GM21737 (cell line): ENCODE measurements around the gene KHDRBS2.

Source experiments
- ATAC-seq: cut with Tn5 transposase; IDR thresholded peaks from one replicate; pipeline ENCODE4 v1.9.1; 2021; ENCODE audit warnings: mild to moderate bottlenecking, moderate library complexity; ENCODE audit not compliant: unreplicated experiment

Gene KHDRBS2

DNA sequence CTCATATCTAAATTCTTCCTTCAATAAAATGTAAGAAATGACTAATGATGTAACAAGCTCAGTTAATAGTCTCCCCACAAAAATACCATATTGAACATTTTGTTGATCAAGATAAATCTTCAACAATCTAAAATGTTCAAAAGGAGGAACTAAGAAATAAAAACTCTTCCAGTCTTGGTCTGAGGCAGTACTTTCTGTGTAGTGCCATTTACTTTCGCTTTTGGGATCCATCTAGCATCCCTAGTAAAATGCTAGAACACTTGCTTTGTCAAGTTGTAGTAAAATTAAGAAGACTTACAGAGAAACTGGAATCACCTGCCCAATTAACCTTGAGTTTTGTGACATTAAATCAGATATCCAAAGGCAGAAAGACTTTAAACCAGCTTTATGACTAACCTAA, 246.4 kb downstream of the KHDRBS2 start:
- no peak for ATAC-seq

DNA sequence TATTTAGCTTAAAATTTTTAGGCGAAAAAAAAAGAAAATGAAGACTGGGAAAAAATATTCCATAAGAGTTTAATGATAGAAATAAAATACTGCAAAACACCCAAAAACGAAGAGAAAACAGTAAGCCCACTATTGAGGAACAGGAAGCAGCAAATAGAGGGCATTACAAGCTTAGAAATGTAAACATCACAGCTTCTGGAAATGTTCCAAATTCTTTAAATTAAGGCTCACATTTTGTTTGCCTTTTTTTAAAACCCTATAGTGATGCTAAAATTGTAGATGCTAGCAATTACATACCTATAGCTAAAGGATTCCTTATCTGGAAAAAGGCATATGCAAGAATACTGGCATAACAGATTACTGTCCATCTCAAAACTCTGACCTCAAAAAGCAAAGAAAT, 248.6 kb downstream of the KHDRBS2 start:
- no peak for ATAC-seq

DNA sequence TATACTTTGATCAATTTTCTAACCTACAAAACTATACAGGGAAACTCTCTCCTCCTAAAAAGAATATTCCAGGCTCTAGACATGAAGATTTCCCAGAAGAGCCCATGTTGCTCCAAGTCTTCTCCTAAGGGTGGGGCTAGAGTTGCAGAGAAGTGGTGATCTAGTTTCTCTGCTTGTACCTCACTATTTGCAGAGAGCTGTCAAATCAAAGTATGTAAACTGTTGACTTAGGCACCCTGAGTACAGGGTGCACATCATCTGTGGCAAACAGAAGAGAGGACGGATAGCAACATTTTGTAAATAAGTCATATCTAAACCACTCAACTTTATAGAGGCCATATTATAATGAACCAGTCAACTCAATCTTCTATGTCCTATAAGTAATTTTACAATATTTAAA, 250.1 kb downstream of the KHDRBS2 start:
- no peak for ATAC-seq

DNA sequence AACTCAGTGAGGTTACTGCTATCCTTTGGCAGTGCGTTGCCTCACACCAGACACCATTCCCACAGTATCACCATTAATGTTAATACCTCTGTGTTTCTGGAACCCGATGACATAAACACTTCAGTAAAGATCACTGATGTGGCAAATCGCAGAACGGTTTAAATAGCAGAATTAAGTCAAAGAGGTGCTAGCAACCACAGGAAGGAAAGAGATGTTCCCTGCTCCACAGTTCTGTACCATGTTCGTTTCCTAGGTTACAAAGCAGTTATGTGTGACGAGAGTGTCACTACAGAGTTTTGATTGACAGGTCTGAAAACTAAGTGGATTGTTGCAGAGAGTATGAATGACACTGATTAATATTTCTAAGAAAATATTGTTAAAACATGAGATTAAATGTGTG, 272.3 kb downstream of the KHDRBS2 start:
- ATAC-seq: no peak

DNA sequence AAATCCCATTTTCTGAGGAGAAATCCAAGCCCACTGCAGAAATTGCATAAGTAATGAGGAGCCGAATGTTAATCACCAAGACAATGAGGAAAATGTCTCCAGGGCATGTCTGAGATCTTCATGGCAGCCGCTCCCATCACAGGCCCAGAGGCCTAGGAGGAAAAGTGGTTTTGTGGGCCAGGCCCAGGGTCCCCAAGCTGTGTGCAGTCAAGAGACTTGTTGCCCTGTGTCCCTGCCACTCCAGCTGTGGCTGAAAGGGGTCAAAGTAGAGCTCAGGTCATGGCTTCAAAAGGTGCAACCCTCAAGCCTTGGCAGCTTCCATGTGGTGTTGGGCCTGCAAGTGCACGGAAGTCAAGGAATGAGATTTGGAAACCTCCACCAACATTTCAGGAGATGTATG, 276.6 kb downstream of the KHDRBS2 start:
- no peak for ATAC-seq

- no peak for ATAC-seq
Measured at GRCh38 chr6:61989616-61990015, 296.4 kb downstream of the KHDRBS2 start.

DNA sequence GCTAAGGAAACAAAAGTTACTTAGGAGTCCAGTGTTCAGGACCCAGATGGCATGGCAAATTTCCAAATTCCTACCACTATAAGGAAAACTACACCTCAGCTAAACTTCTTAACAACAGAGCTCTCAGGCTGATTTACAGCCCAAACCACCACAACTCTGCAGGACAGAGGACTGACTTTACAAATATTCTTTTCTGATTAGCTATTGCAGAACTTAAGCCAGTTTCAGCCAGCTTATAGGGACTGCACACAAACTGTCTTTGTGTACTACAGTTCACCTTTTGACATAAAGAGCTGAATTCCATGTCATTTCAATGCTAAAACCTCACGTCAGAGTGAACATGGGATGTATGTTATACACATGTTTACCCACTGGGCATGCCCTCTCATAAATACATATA, 305.4 kb downstream of the KHDRBS2 start:
- ATAC-seq: no peak

DNA sequence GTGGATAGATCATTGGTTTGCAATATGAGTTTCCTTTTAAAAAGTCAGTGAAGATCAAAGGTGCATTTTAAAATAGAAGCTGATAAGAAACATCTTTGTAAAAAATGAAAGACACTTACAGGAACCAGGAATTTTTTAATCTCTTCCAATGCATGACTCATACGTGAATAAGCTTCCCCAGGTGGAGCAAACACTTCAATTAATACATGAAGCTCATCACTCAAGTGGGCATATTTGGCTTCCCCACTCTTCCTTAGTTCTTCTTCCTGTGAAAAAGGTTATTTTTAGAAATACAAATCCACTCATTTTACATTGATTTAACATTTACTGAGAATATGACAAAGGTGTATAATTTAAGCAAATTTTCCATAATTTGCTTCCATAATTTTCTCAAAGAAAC, 308.1 kb downstream of the KHDRBS2 start:
- ATAC-seq: no peak

DNA sequence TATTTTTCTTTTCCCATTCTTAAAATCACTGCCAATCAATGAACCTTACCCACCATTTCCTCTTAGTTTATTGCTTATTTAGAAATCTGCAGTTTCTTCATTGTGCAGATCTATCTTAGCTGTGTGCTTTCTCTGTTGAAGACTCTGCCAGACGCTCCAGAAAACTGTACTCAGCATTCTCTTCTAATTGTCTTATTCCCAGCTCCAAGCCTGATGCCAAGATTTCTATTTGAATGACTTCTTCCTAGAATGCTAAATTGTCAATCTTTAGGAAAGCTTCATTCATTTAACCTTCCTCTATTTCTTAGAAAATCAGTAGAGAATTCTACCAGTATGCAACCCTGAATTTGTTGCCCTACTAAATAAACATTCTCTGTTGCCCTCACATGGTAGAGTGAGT, 308.9 kb downstream of the KHDRBS2 start:
- ATAC-seq: no peak

GRCh38 chr6:61959196-61959595, 326.8 kb downstream of the KHDRBS2 start:
- ATAC-seq: no peak

DNA sequence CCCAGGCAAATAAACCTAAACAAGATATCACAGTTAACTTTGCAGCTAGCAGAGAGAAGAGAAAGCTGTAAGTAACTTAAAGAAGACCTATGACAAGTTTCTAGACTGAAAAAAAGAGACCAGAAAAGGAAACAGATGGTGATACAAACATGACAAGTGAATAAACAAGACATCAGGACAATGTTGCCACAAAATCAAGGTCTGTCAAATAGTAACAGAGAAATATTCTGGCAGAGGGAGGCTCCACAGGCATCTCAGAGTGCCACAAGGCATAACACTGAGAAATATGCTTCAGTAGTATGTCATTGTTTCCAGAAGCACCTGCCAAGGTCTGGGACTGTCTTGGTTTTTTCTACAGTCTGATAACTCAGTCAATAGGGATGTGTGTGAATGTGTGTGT, 332.2 kb downstream of the KHDRBS2 start:
- no peak for ATAC-seq

- ATAC-seq: no peak
Measured at GRCh38 chr6:61951586-61951985, 334.4 kb downstream of the KHDRBS2 start.

- ATAC-seq: no peak
Measured at GRCh38 chr6:61950811-61951210, 335.2 kb downstream of the KHDRBS2 start.

DNA sequence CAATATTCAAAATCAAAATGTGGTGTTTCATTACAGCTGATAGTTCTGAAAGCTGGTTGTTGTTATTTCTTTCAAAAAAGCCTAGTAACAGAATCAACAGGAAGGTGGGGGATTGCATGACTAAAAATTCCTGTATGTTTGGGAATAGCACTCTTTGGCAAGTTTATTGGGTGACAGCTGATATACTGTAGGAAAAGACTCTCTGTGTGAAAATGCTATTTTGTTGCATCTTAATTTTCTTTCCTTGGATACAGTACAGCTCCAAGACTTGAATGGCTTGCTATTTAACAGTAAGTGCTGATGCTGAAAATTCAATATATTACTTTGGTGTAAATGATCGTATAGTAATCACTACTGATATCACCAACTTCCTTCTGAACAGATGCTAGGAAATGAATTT, 336.1 kb downstream of the KHDRBS2 start:
- no peak for ATAC-seq

DNA sequence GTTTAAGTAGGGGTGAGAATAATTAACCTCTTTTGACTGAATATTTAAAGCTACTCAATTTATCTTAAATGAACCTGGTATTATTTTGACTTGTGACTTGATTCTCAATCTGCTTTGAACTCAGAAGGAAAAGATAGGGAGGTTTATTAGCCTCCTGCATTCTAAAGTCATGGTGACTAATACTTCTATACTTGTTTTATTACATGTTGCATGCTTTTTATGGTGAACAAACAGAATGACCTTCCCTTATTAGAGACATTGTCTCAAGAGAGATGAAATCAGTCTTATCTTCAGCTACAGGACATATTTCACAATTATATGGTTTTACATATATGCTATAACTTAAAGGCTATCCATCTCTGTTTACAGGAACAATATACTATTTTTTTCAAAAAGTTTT, 336.9 kb downstream of the KHDRBS2 start:
- no peak for ATAC-seq

GRCh38 chr6:61947311-61947947, 338.6 kb downstream of the KHDRBS2 start:
- ATAC-seq: no peak

GRCh38 chr6:61940919-61941318, 345.1 kb downstream of the KHDRBS2 start:
- no peak for ATAC-seq

DNA sequence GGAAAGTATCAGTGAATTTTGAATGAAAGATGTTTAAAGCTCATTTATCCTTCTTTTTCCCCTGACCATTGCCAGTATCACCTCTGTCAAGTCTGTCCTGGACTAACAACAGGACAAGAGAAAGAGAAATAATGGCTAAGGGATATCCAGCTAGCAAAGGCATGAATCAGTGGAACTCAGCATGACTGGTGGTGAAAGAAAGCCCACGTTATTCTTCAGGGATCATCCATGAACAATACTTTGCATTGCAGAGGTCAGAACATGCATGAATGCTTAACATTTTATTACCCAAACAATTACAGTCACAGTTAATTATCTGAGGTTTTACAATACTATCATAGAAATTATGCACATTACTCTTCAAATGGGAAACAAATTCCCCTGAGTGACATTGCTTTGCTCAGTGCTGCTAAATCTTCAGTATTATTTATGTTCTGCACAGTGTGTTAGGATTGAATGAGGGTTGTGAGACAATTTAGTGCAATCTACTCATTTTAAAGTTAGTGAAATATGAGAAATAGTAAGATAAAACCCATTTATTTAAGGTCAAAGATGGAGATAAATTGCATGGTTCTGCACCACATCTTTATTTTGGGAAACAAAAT, 350.7 kb downstream of the KHDRBS2 start:
- ATAC-seq: no peak

GRCh38 chr6:61909486-61909885, 376.5 kb downstream of the KHDRBS2 start:
- no peak for ATAC-seq

DNA sequence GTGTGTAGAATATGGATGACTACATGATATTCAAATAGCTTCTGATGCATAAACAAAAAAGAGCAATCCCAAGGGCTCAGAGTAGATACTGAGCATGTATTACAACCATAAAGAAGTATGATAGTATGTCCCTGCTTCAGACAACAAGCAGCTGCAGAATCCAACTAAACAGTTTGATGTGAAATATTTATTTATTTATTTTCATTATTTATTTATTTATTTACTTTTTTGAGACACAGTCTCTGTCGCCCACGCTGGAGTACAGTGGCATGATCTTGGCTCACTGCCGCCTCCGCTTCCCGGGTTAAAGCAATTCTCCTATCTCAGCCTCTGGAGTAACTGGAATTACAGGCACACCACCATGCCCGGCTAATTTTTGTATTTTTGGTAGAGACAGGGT, 384.3 kb downstream of the KHDRBS2 start:
- ATAC-seq: no peak

- no peak for ATAC-seq
Measured at GRCh38 chr6:61894536-61894935, 391.5 kb downstream of the KHDRBS2 start.

- no peak for ATAC-seq
Measured at GRCh38 chr6:61887423-61887822, 398.6 kb downstream of the KHDRBS2 start.

DNA sequence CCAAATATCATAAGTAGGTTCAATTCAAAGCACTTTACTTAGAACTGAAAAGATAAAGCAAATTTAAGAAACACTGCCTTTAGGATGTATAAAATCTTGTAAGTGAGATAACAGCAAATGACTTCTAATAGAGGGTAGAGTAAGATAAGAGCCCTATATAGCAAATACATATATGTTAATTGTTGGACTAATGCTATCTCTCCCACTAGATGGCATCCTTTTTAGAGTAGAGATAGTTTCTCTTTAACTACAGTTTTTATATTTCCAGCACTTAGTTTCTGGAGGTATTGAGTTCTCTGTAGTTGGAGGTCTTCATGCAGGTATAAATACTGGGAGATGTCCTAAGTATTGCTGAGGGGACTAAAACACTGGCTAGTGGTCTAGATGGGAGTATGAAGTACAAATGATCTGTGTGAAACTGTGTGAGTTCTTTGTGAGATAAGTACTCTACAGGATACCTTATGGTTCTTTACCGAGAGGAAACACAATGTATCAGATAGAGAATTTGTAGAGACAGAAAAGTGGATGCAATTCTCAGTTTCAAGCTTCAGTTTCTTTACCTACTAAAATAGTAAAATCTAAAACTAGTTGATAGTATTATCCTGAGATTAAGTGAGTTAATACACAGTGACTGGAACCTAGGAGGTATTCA, 399.3 kb downstream of the KHDRBS2 start:
- ATAC-seq: no peak
